ENCODE measurements around the gene METTL1. TPM values are rescaled to one million over a fixed set of nuclear protein-coding genes. Genes with fewer than 3 reads are reported as not detected.

The METTL1 gene
- total and polyA plus RNA-seq, 8 donors, result 4.4 to 37.9 (median 15.4) TPM

- Histone ChIP-seq H3K9me3 (no peaks in the 10 kb centered on the region), H3K4me1 (peaks cover 11 to 25% (median 23%) of the 10 kb centered on the region in 4 donors), H3K36me3 (peaks cover 7 to 20% (median 19%) of the 10 kb centered on the region in 4 donors), H3K27me3 (peaks cover 0 to 33% (median 0%) of the 10 kb centered on the region in 3 donors), H3K4me3 (no peak overlapping the region), H3K27ac (no peak overlapping the region)
- TF ChIP-seq CTCF (IDR thresholded peaks at IDR 0.05) (no peak), POLR2AphosphoS5 (IDR thresholded peaks at IDR 0.05) (no peak), POLR2A (IDR thresholded peaks at IDR 0.05) (no peak), EP300 (IDR thresholded peaks at IDR 0.05) (no peak)
- DNase-seq, result no peak
- WGBS, 5 donors, result 92 to 93% (median 93%) methylated on average over 21 to 25 of the region's 25 CpGs
- intact Hi-C loops (cut with DNase I; ENCODE audit: low total_unique reads), result no loop called here
Measured at GRCh38 chr12:57758552-57759359, 13.1 kb downstream of the METTL1 start.

- peaks cover 0 to 23% (median 0%) of the 10 kb centered on the region in 3 donors for H3K27me3 ChIP-seq
- 87 to 94% (median 93%) methylated on average over 4 of the region's 4 CpGs for WGBS, 5 donors
- TF ChIP-seq CTCF (IDR thresholded peaks at IDR 0.05) (no peak), POLR2AphosphoS5 (IDR thresholded peaks at IDR 0.05) (no peak), EP300 (IDR thresholded peaks at IDR 0.05) (no peak), POLR2A (IDR thresholded peaks at IDR 0.05) (no peak)
- H3K4me3 ChIP-seq, result no peak overlapping the region
- H3K36me3 ChIP-seq, result peaks cover 7 to 20% (median 19%) of the 10 kb centered on the region in 4 donors
- intact Hi-C loops (cut with DNase I; ENCODE audit: low total_unique reads), result no loop called here
- peaks cover 15 to 34% (median 30%) of the 10 kb centered on the region in 4 donors for H3K4me1 ChIP-seq
- H3K27ac ChIP-seq, result no peak overlapping the region
- H3K9me3 ChIP-seq, result no peaks in the 10 kb centered on the region
- DNase-seq, result no peak
Measured at GRCh38 chr12:57757771-57758170, 14.1 kb downstream of the METTL1 start.

GRCh38 chr12:57756406-57757341, 15.2 kb downstream of the METTL1 start:
- H3K27me3 ChIP-seq, result peaks cover 0 to 12% (median 0%) of the 10 kb centered on the region in 3 donors
- H3K4me1 ChIP-seq, result peaks cover 18 to 38% (median 35%) of the 10 kb centered on the region in 4 donors
- peak in 5 of 7 experiments; percentile 30 to 67 (median 58) for TF ChIP-seq CTCF (IDR thresholded peaks at IDR 0.05)
- TF ChIP-seq EP300 (IDR thresholded peaks at IDR 0.05), result no peak
- TF ChIP-seq POLR2A (IDR thresholded peaks at IDR 0.05), result no peak
- H3K4me3 ChIP-seq, result peak overlapping the region; percentile 66 to 88 (median 78)
- DNase-seq, result peak; percentile 59 to 80
- WGBS, 5 donors, result 34 to 53% (median 38%) methylated on average over 21 to 22 of the region's 22 CpGs
- H3K9me3 ChIP-seq, result no peaks in the 10 kb centered on the region
- intact Hi-C loops (cut with DNase I; ENCODE audit: low total_unique reads), result no loop called here
- peaks cover 7 to 20% (median 19%) of the 10 kb centered on the region in 4 donors for H3K36me3 ChIP-seq
- peak overlapping the region in 2 of 5 donors; percentile 82 to 83 for H3K27ac ChIP-seq
